OCI-LY1 (cell line): ENCODE measurements around the gene ALG1L2.
"Not testable (repeated sequence)": the region's sequence is repeated elsewhere in the genome, so short reads cannot be mapped to it uniquely, and the experiment has no call there.

Source experiments
- EZH2 ChIP-seq: fragments of 200-600 bp; sonication (generic), shearing (Covaris generic); IDR thresholded peaks from 2 replicates; pipeline ENCODE4 v1.8.0; 2017; ENCODE audit warnings: borderline replicate concordance, mixed run types, mild to moderate bottlenecking, antibody characterized with exemption, low read length, moderate library complexity, mixed read lengths
- TF ChIP-seq, protein P1 (sequence below): fragments of 200-600 bp; sonication (generic), shearing (Covaris generic); IDR thresholded peaks from 2 replicates; pipeline ENCODE4 v1.5.1; 2017; ENCODE audit warnings: mild to moderate bottlenecking, antibody characterized with exemption, low read length, moderate library complexity, mixed read lengths

DNA sequence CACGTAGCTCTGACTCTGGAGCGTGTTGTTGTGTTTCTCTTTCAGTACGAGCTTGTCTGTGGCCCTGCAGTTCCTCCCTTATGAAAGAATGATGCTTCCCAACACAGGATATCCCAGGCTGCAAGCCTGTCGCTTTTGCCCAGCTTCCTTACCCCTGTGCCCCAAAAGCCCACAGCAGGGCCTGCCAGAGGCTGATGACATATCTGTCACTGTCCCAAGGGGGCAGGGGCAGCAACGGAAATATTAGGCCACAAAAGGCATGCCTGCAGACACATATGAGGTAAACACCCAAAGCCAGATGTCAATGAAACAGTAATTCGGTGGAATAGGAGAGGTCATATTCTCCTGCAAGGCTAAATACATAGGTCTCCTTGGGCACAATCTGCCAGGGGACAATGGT is 38.0 kb upstream of the ALG1L2 start:
- TF ChIP-seq, protein P1, sequence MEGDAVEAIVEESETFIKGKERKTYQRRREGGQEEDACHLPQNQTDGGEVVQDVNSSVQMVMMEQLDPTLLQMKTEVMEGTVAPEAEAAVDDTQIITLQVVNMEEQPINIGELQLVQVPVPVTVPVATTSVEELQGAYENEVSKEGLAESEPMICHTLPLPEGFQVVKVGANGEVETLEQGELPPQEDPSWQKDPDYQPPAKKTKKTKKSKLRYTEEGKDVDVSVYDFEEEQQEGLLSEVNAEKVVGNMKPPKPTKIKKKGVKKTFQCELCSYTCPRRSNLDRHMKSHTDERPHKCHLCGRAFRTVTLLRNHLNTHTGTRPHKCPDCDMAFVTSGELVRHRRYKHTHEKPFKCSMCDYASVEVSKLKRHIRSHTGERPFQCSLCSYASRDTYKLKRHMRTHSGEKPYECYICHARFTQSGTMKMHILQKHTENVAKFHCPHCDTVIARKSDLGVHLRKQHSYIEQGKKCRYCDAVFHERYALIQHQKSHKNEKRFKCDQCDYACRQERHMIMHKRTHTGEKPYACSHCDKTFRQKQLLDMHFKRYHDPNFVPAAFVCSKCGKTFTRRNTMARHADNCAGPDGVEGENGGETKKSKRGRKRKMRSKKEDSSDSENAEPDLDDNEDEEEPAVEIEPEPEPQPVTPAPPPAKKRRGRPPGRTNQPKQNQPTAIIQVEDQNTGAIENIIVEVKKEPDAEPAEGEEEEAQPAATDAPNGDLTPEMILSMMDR, result not testable (repeated sequence)
- not testable (repeated sequence) for TF ChIP-seq EZH2
